Right renal pelvis (tissue), 4 donors: ENCODE results near the gene PRR12. TPM values are rescaled to one million over a fixed set of nuclear protein-coding genes. Genes with fewer than 3 reads are reported as not detected.

Source experiments
- DNase-seq, 4 donors: peaks; one replicate each; pipeline ENCODE4 v3.0.0-alpha.2; 2013; ENCODE audit warnings: low read depth in 4 of 4, low spot score in 3 of 4, missing footprints in 1 of 4
- polyA plus RNA-seq, 4 donors: library from polyadenylated mRNA; unstranded; fragments of 120-200 nt; gene quantifications; one replicate each; pipeline ENCODE4 v1.2.1, GENCODE V29; 2013; ENCODE audit not compliant: insufficient read length in 4 of 4

Gene PRR12
- polyA plus RNA-seq, 4 donors = 17.9 to 27.1 (median 20.2) TPM

DNA sequence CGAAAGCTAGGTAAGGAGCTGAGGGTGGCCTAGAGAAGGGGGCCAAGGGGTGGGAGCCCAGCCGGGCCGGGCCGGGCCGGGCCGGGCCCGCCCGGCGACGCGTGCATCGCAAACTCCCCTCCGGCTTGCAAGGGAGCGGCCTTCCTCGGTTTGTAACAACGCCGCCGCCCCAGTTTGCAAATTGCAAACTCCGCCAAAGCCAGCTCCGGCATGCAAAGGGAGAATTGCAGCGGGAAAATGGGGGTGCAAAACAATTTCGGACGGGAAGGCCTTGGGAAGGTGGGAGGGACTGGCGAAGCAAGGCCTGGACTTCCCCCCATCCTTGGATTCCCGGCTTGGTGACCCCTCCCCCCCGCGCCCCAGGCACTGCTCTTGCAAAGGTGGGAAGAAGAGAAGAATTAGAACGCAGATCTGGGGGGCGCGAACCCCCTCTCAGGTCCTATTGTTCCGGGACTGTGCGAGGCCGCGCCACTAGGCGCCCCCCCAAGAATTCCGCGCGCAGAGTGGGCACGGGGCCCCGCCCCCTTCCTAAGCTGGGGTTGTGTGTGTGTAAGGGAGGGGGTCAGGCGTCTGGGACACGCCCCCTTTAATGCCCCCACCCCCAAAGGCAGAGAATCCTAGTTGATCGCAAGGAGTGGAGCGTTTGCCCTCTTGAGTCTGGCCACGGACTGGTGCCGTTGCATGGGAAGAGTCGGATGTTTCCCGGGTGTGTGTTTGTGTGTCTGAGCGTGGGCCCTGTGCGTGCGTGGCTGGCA lies 926 bp downstream of the PRR12 start:
- DNase-seq = no peak

GRCh38 chr19:49592486-49593232 lies 1.7 kb downstream of the PRR12 start:
- no peak for DNase-seq

DNA sequence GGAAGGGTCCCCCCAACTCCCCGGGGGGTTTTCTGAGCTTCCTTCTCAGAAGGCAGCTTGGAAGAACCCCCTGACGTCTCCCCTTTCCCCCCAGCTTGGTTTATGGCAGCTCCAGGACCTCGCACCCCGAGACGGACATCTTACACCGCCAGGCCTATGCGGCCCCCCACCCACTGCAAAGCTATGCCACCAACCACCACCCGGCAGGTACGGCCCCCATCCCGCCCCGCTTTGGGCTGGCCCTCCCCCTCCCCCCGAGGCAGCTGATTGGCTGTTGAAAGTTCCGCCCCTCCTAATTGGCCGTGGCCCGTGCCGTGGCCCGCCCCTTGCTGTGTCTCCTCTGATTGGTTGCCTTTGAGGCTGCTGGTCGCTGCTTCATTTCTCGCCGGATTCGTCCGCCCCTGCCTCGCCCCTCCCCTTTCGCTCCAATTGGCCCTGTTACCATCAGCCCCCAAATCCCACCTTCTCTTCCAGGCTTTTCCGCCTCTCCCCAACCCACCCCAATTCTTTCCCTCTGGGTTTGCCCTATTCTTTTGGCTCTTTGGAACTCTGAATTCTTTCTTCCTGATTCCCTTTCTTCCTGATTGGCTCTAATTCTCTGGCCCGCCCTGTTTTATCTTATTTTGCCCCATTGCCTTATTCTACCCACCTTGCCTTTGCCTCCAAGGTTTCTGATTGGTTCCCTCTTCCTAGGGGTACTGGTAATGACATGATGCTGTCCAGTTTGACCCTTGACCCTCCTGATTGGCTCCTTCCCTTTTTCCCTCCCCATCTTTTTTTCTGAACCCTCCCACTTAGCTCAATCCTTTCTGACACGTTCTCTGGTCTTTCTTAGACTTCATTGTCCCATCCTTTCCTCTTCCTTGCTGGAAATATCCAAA lies 2.5 kb downstream of the PRR12 start:
- peak in 2 of 4 donors; percentile 79 for DNase-seq

DNA sequence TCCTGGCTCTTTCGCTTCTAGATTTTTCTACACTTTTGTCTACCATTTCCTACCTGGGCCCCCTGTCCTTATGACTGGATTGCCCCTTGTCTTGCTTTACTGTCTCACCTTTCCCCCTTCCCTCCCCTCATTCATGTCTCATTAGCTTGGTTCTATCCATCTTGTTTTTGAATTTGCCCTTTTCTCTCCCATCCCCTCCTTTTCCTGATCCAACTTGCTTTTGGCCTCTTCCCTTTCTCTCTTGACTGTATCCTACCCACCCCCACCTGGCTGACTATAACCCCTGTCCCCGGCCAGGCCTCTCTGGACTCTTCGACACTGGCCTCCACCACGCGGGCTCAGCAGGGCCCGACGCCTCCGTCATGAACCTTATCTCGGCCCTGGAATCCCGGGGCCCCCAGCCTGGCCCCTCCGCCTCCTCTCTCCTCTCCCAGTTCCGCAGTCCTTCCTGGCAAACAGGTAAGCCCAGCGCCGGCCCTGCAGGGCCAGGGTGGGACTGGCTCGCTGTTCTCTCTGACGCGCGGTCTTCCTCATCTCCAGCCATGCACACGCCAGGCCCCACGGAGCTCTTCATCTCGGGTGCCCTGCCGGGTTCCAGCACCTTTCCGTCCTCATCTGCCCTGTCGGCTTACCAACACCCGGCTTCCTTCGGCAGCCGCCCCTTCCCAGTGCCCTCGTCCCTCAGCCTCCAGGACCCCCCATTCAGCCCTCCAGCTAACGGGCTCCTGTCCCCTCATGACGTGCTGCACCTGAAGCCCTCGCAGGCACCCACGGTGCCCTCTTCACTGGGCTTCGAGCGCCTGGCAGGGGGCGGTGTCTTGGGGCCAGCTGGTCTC lies 3.4 kb downstream of the PRR12 start:
- no peak for DNase-seq

DNA sequence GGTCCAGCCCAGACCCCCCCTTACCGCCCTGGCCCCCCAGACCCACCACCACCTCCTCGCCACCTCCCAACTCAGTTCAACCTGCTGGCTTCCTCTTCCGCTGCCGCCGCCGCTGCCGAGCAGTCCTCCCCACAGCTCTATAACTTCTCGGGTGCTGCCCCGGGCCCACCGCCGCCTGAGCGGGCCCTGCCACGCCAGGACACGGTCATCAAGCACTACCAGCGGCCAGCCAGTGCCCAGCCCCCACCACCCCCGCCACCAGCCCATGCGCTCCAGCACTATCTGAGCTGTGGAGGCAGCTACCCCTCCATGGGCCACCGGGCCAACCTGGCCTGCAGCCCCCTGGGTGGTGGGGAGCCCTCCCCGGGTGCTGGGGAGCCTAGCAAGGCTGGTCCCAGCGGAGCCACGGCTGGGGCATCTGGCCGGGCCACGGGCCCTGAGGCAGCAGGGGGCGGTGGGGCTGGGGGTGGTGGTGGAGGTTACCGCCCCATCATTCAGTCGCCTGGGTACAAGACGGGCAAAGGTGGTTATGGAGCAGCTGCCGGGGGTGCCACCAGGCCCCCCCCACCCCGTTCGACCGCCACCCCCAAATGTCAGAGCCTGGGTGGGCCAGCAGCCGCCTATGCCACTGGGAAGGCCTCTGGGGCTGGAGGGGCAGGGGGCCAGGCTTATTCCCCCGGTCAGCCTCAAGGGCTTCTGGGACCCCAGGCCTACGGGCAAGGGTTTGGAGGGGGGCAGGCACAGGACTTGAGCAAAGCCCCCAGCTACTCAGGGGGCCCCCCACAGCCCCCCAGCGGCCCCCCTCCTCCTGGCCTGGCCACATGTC lies 4.2 kb downstream of the PRR12 start:
- DNase-seq = no peak

DNA sequence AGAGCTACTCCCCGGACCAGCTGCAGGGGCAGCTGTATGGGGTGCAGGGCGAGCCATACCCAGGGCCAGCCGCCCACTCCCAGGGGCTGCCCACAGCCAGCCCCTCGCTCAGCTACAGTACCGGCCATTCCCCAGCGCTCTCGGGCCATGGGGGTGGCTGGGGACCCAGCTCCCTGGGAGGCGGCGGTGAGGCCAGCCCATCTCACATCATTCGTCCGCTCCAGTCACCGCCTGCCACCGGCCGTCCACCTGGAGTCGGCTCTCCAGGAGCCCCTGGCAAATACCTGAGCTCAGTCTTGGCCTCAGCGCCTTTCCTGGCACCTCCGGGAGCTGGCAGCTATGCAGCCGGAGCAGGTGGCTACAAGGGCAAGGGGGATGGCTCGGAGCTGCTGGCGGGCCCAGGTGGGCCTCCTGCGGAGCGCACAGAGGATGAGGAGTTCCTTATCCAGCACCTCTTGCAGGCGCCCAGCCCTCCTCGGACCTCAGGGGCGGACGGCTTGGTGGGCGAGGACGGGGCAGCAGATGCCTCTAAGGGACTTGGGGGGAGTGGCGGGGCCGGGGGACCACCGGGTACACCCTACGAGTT lies 4.9 kb downstream of the PRR12 start:
- no peak for DNase-seq

GRCh38 chr19:49596407-49596806 lies 5.4 kb downstream of the PRR12 start:
- DNase-seq = no peak

DNA sequence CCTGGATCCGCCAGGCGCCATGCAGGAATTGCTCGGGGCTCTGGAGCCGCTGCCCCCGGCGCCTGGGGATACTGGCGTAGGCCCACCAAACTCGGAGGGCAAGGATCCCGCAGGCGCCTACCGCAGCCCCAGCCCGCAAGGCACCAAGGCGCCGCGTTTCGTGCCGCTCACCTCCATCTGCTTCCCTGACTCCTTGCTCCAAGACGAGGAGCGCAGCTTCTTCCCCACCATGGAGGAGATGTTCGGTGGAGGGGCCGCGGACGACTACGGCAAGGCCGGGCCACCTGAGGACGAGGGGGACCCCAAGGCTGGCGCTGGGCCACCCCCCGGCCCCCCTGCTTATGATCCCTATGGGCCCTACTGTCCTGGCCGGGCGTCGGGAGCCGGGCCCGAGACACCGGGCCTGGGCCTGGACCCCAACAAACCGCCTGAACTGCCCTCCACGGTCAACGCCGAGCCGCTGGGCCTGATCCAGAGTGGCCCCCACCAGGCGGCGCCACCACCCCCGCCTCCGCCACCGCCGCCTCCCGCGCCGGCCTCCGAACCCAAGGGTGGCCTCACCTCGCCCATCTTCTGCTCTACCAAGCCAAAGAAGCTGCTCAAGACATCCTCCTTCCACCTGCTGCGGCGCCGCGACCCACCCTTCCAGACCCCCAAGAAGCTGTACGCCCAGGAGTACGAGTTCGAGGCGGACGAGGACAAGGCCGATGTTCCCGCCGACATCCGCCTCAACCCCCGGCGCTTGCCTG lies 6.1 kb downstream of the PRR12 start:
- no peak for DNase-seq

DNA sequence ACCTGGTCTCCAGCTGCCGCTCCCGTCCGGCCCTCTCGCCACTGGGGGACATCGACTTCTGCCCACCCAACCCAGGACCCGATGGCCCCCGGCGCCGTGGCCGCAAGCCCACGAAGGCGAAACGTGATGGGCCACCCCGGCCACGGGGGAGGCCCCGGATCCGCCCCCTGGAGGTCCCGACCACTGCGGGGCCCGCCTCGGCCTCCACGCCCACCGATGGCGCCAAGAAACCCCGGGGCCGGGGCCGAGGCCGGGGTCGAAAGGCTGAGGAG lies 6.7 kb downstream of the PRR12 start:
- no peak for DNase-seq

DNA sequence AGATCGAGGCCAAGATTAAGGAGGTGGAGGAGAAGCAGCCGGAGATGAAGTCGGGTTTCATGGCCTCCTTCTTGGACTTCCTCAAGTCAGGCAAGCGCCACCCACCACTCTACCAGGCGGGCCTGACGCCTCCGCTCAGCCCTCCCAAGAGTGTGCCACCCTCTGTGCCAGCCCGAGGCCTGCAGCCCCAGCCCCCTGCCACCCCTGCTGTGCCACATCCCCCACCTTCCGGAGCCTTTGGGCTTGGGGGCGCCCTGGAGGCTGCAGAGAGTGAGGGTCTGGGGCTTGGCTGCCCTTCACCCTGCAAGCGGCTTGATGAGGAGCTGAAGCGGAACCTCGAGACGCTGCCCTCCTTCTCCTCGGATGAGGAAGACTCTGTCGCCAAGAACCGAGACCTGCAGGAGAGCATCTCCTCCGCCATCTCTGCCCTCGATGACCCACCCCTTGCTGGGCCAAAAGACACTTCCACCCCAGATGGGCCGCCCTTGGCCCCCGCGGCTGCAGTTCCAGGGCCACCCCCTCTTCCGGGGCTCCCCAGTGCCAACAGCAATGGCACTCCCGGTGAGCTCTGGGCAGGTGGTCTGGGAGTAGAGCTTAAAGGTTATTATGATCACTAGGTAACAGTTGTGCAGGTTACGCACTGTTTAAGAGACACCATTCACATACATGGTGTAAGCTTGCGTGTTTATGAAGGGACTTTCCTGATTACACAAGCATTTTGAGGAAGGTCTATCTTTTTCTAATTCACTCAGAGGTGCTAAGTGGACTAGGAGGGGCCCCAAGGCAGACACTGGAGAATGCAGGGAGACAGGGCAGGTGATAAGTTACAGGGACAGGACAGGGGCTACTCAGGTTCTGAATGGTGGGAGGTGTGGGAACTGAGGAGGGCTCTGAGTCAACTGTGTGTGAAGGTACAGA lies 8.7 kb downstream of the PRR12 start:
- no peak for DNase-seq

DNA sequence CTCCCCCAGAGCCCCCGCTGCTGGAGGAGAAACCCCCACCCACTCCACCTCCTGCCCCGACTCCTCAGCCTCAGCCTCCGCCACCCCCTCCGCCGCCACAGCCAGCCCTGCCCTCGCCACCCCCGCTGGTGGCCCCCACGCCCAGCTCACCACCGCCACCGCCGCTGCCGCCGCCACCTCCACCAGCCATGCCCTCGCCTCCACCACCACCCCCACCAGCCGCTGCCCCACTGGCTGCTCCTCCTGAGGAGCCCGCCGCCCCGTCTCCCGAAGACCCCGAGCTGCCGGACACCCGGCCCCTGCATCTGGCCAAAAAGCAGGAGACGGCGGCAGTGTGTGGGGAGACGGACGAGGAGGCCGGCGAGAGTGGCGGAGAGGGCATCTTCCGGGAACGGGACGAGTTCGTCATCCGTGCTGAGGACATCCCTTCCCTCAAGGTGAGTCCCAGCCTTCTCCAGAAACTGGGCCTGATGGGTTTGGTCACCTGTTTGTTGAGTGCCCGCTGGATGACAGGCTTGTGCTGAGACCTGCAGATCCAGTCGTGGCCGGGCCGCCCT lies 10.6 kb downstream of the PRR12 start:
- no peak for DNase-seq

DNA sequence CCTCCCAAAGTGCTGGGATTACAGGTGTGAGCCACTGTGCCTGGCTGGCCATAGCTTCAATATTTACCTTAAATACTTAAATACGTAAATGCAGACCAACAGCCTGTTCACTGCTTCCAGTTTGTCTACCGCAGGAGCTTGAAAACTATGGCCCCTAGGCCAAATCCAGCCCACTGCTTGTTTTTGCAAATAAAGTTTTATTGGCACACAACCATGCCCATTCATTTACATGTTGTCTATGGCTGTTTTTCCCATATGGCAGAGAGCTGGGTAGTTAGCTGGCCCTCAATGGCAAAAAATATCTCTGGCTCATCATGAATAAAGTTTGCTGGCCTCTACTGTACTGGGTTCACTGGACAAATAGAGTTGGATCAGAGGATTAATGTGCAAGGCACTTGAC lies 11.8 kb downstream of the PRR12 start:
- DNase-seq = no peak

DNA sequence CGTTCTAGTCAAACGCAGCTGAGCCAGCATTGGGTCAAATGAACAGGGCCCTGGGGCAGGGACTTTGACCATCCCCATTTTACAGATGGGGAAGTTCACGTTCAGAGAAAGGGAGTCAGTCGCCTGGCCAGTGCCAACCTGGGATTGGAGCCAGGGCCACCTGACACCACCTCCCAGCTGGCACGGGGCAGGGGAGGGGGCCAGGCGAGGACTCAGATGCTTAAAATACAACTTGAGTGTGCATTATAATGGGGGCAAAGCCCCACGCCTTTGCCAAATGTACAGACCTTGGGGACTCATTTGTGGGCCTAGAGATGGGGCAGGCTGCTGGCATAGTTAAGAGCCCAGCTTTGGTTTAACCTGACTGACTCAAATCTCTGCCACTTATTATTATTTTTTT lies 14.6 kb downstream of the PRR12 start:
- no peak for DNase-seq

DNA sequence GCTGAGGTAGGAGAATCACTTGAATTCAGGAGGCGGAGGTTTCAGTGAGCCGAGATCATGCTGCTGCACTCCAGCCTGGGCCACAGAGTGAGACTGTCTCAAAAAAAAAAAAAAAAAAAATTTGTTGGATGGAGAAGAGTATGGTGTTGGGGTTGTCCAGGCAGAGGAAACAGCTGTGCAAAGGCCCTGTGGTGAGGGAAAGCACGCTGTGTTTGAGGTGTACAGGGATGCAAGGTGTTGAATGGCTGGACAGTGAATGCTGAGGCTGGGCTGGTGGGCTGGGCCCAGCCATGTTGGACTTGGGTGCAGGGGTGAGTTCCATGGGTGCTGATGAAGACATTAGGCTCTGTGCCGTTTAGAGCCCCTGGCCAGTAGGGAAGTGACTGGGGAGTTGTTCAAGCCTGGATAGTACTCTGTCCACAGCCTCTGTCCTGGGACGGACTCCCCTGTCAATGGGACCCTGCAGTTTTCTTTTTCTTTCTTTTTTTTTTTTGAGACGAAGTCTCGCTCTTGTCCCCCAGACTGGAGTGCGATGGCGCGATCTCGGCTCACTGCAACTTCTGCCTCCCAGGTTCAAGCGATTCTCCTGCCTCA lies 18.6 kb downstream of the PRR12 start:
- no peak for DNase-seq

DNA sequence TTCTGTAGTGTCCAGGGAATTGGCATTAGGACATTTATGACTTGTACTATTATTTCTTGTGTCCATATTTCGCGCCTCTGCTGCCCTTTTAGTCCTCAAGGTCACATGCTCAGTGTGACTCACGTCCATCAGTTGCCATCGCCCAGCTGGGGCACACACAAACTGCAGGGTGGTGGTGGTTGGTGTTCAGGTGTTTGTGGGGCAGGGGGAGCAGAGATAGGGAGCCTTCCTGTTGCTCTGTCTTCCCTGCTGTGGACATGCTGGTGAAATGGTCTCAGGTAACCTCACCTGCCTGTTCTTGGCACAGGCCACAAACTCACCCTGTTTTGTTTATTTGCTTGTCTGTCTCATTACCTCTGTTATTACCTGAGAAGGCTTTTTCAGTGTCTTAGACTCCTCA lies 22.4 kb downstream of the PRR12 start:
- DNase-seq = no peak

DNA sequence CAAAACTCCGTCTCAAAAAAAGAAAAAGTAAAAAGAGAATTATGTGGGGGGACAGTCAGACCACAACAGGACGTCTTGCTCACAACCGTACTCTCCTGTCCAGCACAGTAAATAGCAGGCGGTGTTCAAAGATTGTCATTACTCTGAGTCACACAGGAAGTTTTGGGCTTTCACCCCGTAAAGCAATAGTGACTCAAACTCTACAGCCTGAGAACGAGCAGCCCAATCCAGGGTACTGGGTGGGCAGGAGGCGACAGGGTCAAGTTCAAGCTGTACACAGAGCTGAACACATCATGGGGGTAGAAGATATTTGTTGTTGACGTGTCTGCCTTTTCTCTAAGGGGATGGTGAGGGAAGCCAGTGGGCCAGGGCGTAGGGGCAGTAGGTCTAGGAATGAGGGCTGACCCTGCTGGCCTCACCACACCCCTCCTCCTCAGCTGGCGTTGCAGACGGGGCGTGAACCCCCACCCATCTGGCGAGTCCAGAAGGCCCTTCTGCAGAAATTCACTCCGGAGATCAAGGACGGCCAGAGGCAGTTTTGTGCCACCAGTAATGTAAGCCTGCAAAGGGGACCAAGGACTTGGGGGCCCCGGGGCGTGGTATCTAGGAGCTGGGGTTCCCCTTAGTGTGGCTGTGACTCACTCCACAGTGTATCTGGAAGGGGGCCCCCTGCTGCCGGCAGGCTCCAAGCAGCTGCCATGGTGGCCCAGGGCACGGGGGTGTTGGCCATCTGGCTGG lies 23.3 kb downstream of the PRR12 start:
- no peak for DNase-seq
